HG03280 (cell line): ENCODE measurements around the gene PCED1B.

Experiments
- ATAC-seq: cut with Tn5 transposase; IDR thresholded peaks from one replicate; pipeline ENCODE4 v1.9.1; 2021; ENCODE audit warnings: mild to moderate bottlenecking, moderate library complexity; ENCODE audit not compliant: unreplicated experiment

The PCED1B gene

DNA sequence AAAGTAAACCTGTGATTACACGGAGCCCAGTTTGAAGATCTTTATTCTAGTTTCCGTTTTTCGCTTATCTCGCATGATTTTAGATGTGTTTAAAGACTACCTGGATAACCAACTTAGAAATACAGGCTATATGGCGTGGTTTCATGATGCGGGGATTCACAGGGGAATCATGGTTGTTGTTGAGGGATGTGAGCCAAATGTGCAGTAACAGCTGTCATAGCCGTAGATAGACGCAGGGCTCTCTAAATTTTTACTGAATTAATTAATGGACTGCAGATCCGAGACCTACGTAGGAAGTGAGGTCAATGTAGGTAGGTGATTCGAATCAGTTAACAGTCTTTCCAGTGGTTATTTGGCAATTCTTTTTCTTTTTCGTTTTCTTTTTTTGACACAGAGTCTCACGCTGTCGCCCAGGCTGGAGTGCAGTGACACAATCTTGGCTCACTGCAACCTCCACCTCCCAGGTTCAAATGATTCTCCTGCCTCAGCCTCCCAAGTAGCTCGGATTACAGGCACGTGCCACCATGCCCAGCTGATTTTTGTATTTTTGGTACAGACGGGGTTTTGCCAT, 145.2 kb downstream of the PCED1B start:
- no peak for ATAC-seq

DNA sequence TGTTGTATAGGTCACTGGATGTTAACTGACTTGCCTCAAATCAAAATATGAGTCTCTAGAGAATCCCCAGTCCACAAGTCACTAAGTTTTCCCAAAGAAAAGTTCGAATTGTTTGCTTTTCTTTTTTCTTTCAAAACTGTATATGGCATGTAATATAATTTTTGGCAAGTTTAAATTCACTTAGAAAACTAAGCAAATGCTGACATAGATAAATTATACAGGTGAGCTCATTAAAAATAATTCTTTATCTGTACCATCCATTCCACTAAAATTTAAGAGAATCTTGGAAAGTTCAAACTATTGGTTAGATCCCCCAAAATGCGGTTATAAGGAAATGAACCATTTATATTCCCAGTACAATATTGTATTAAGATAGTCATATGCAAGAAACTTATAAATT, 145.9 kb downstream of the PCED1B start:
- no peak for ATAC-seq

DNA sequence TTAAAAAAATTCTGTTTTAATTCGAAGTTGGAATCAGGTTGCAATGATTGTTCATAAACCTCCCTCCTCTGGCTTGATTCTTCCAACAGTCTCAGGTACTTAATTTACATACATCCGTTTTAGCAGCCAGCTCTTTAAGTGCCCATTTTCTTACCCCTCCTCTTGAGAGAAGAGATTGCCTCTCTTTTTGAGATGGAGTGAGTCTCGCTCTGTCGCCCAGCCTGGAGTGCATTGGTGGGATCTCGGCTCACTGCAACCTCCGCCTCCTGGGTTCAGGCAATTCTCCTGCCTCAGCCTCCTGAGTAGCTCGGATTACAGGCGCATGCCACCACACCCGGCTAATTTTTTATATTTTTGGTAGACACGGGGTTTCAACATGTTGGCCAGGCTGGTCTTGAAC, 146.8 kb downstream of the PCED1B start:
- ATAC-seq = no peak

DNA sequence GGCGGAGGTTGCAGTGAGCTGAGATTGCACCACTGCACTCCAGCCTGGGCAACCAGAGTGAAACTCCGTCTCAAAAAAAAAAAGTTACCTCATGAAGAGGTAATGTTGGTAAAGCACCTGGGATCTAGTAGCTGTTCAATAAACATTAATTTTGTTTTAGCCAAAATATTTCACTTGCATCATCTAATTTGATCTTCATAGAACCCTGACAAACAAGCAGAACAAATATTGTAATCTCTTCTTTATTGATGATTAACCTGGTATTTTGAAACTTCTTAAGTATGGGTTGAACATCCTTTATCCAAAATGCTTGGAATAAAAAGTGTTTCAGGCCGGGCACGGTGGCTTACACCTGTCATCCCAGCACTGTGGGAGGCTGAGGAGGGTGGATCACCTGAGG, 149.4 kb downstream of the PCED1B start:
- ATAC-seq = no peak

DNA sequence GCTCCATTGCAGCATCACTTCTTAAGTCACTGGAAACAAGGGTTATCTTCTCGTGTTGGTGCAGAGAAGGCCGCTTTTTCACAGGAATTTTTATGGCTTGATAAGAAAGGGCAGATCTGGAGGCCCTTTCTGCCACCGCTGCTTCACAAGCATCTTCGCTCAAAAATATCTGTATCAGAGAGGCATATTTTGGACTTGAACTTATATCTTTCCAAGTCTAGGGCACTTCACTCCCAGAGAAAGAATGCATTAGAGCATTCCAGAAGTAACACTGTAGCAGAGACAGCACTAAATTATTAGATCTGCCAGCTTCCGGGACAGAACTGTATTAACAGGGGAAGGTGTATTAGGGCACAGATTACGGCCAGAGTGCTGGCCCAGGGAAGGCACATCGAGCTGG, 152.0 kb downstream of the PCED1B start:
- no peak for ATAC-seq

DNA sequence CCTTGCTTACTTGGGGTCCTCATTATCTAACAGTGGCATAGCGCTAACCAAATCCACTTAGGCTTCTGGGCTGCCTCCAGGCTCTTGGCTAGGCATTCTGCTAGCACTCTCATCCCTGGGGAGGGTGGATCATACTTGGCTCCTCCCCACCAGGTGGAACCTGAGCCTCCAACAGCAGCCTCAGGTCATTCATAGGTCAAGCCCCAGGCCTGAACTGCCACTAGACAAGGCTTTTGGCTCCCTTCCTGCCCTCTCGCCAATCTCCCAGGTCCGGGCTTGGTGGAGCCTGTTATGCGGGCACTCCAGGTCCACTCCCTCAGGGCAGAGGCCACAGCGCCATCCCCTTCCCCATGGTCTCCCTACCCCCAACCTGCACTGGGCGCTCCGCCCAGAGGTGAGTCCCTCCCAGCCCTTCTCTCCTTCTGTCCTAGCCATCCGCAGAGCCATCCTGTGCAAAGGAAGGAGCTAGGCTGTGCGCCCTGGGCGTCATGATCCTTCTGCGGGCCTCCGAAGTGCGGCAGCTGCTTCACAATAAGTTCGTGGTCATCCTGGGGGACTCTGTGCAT, 155.2 kb downstream of the PCED1B start:
- ATAC-seq = no peak

DNA sequence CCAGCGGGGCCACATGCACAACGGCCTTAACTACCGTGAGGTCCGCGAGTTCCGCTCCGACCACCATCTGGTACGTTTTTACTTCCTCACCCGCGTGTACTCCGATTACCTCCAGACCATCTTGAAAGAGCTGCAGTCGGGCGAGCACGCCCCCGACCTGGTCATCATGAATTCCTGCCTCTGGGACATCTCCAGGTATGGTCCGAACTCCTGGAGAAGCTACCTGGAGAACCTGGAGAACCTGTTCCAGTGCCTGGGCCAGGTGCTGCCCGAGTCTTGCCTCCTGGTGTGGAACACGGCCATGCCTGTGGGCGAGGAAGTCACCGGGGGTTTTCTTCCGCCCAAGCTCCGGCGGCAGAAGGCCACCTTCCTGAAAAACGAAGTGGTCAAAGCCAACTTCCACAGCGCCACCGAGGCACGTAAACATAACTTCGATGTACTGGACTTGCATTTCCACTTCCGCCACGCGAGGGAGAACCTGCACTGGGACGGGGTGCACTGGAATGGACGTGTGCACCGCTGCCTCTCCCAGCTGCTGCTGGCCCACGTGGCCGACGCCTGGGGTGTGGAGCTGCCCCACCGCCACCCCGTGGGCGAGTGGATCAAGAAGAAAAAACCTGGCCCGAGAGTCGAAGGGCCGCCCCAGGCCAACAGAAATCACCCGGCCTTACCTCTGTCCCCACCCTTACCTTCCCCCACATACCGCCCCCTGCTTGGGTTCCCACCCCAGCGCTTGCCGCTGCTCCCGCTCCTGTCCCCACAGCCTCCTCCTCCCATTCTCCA, 156.0 kb downstream of the PCED1B start:
- no peak for ATAC-seq

DNA sequence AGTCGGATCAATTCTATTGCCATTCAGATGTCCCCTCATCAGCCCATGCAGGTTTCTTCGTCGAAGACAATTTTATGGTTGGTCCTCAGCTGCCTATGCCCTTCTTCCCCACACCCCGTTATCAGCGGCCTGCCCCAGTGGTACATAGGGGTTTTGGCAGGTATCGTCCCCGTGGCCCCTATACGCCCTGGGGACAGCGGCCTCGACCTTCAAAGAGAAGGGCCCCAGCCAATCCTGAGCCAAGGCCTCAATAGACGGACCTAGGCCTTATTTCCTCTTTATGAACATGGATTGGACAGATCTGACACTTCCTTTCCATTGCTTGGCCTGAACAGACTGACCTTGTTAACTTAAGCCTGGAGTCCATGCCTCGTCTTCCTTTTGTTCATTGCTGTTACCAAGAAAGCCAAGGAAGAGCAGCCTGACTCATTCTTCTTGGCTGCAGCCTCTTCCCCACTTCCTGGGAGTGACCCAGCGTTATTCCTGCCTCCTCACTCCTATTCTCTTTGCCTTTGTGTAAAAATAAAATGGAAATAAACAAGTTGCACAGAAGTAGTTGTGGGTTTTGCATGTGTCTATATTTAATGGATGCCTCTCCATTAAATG, 156.8 kb downstream of the PCED1B start:
- ATAC-seq = no peak

DNA sequence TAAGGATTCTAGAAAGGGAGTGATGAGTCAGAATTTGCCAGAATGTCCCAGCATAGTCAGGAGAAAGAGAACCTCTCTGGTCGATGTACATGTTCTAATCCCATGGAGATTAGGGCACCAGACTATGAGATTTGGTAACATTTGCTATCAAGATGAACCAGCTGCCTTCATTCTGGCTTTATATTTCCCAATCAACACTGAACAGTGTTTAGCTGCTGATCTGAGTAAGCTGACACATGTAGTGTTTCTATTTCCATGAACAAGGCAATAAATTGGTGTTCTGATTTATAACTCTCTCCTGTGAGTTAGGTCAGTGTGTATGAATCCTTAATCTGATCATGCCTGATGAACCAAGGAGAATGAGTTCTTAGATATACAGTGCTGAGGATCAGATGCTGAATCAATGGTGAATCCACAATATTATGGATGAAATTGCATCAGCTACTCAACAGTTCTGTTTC, 158.4 kb downstream of the PCED1B start:
- ATAC-seq = no peak

DNA sequence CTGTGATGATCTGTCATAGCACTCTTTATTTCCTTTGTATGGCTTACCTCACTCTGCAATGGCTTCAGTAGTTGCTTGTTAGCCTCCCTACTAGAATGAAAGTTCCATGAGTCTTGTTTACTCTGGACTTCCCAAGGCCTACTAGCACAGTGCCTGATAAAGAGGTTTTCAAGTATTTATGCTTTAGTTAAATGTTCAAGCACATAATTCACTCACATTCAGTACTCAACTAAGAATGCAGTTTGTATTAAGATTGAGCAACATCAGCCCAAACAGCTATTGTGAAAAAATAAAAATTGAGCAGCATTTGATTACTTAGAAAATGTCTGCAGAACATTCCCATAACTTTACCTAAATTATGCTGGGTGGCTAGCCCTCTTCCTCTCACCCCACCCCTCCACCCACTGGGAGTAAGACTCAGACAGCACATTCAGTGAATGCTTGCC, 159.3 kb downstream of the PCED1B start:
- ATAC-seq = no peak

DNA sequence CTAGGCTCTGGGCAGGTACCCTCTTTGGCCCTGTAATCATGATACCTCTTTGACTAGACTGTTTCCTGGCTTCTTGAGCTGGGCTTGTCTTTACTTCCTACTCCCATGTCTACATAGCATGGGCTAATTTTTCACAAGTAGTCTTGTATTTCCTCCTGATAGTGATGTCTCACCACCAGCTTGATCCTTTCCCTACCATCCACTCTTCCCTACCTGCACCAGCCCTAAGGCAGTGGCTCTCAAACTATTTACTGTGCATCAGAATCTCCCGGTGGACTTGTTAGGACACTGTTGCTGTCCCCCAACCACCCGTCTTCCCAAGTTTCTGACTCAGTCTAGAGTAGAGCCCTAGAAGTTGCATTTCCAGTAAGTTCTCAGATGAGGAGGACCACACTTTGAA, 163.0 kb downstream of the PCED1B start:
- ATAC-seq = no peak

DNA sequence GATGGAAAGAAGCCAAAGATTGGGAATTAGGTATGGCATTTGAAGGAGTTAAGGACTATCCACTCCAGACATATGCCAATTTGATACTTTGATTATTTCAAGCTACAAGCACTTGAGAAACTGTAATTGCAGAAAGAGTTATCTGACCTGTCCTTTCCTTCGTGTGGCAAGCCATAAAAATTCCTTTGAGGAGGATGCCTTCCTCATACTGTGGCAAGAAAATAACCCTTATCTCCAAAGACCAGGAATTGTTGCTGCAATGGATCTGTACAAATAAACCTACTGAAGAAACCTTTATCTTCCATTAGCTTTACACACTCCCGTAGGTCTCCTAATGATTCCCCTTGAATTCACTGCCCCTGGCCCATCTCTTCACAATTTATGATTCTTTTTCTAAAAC, 165.4 kb downstream of the PCED1B start:
- ATAC-seq = no peak

DNA sequence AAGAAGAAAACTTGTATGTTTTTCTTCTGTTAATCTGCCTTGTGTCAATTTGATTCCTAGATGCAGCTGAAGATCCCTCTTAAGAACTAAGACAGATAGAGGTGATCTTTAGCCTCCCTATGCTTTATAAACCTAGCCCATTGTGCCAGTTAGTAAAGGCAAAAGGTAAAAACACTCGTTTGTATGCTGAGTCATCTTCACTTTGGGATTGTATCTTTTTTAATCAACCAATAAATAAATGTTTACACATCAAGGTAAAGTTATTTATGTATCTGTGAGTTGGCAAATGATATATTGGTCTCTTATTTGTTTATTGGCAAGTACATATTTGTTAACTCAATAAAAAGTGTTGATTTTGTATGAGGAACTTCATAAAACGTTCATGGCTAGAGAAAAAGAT, 166.2 kb downstream of the PCED1B start:
- no peak for ATAC-seq

DNA sequence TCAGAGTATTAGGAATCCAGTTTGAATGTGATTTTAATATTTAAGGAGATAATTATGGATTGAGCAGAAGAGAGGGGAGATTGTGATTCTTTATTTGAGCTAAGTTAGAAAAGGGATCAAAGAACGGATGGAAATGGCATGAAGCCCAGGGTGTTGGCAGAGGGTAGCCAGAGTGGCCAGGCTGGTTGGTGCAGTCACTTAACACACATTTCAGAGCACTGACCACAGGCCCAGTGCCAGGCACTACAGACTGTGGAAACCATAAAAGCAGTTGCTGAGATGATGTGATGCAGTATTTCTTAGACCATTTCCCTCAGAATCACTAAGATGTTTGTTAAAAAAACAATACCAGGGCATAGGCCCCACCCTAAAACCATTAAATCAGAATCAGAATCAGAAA, 168.0 kb downstream of the PCED1B start:
- no peak for ATAC-seq

DNA sequence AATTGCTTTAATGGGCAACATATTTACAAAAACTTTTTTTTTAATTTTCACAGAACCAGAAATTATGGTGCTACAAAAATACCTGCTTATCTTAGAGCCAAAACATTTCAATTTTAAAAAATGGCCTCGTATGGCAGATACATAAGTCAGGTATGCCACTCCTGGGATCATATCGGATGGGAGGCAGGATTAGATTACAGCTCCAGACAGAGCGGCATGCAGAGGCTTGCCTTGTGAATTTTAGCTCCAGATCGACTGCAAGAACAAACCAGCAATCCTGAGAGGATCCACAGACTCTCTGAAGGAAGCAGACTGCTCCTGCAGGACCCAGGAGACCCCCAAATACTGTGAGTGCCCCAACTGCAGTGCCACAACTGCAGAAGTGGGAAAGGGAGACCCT, 169.7 kb downstream of the PCED1B start:
- ATAC-seq = no peak

DNA sequence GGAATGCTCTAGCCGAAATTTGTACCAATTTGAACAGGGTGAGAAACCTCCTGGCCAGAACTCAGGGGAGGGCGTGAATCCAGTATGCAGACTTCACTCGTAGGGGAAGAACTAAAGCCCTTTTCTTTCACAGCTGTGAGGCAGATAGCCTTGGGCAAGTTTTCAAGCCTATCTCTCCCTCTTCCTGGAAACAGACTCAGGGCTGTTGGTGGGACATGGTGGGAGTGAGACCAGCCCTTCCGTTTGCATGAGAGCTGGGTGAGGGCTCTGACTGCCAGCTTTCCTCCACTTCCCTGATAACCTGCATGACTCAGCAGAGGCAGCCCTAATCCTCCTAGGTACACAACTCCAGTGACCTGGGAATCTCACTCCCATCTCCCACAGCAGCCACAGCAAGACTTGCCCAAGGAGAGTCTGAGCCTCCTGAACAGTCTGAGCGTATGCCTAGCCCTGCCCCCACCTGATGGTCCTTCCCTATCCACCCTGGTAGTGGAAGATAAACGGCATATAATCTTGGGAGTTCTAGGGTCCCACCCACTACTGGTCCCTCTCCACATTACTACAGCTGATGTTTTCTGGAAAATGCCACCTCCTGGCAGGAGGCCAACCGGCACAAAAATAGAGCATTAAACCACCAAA, 170.4 kb downstream of the PCED1B start:
- no peak for ATAC-seq

DNA sequence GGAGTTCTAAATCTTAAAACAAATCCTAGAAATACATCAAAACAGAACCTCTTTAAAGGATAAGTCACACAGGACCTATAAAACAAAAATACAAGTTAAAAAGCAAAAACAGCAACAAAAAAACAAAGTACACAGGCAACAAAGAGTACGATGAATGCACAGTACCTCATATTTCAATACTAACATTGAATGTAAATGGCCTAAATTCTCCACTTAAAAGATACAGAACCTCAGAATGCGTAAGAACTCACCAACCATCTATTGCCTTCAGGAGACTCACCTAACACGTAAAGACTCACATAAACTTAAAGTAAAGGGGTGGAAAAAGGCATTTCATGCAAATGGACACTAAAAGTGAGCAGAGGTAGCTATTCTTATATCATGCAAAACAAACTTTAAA, 172.5 kb downstream of the PCED1B start:
- ATAC-seq = no peak

DNA sequence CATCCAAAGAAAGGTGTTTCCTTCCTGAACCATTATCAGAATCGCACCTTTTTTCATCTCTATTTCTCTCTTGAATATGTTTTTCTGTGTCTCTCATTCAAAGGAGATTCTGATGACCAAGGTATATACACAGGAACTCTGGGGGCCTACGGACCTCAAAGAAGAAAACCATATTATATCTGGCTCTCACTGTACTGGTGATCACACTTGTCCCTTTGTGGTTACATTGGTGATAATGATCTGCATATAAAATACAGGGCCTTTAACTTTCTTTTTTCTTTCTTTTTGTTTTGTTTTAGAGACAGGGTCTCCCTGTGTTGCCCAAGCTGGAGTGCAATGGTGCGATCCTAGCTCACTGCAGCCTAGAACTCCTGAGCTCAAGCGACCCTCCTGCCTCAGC, 185.5 kb downstream of the PCED1B start:
- ATAC-seq = no peak

DNA sequence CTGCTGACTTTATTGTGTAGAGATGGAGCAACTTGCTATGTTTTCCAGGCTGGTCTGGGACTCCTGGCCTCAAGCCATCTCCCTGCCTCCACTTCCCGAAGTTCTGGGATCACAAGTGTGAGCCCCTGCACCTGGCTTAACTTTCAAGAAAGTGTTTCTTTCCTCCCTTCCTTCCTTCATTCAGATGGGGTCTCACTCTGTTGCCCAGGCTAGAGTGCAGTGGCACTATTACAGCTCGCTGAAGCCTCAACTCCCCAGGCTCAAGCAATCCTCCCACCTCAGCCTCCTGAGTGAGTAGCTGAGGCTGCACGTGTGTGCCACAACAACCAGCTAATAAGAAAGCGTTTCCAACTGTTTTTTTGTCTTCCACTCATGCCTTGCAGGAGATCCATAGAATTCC, 186.0 kb downstream of the PCED1B start:
- no peak for ATAC-seq

DNA sequence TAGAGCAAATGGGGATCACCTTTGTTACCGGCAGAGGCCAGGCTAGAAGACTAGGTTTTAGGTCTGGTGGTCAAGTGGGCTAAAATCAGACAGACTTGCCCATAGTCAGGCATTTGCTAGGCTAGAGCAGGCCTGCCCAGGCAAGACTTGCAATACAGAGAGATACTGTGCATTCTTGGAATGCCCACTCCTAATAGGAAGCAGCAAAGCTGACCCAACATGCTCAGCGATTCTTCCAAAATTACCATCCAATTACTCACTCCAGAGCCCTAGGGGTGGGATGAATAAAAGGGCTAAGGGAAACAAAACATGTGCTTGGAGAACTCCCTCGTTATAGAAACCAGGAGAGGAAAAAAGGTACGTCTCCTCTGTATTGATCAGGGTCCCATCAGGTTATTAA, 188.2 kb downstream of the PCED1B start:
- no peak for ATAC-seq
